Measurements from ENCODE around the gene RHOG.

Gene RHOG

GRCh38 chr11:3803726-3804495 lies 36.8 kb downstream of the RHOG start:
- H3K4me2 ChIP-seq (ENCODE audit: low read length, poor library complexity, severe bottlenecking): no peak overlapping the region
- peaks cover 2% of the 10 kb centered on the region for H3K79me1 ChIP-seq (replicated peaks; ENCODE audit: low read length, poor library complexity, severe bottlenecking)
- no peak overlapping the region for H3K18ac ChIP-seq (ENCODE audit: low read depth in 1 of 2, low read length in 2 of 2)
- no peaks in the 10 kb centered on the region for H3K36me3 ChIP-seq (ENCODE audit: control insufficient read depth in 1 of 2, insufficient read depth in 2 of 2, low read depth in 1 of 2, low read length in 2 of 2)
- H3K27ac ChIP-seq (ENCODE audit: low read length, poor library complexity, severe bottlenecking): peak overlapping the region; percentile 88
- H3K4ac ChIP-seq (ENCODE audit: low read depth in 1 of 2, low read length in 2 of 2): no peak overlapping the region
- H2BK12ac ChIP-seq (ENCODE audit: low read length in 2 of 2): no peak overlapping the region
- peak overlapping the region; percentile 80 for H4K8ac ChIP-seq (ENCODE audit: low read length)
- H3K23ac ChIP-seq (ENCODE audit: low read length in 2 of 2): no peak overlapping the region
- H3K9ac ChIP-seq (ENCODE audit: low read length): peak overlapping the region; percentile 21
- 63% methylated on average over 7 of the region's 11 CpGs for whole genome bisulfite sequencing
- H2BK120ac ChIP-seq (ENCODE audit: low read depth, low read length): no peak overlapping the region
- no peak overlapping the region for H4K91ac ChIP-seq (ENCODE audit: low read length)
- no peak overlapping the region for H2BK5ac ChIP-seq (ENCODE audit: low read depth, low read length, poor library complexity, severe bottlenecking)
- peaks cover 7% of the 10 kb centered on the region for H3K4me1 ChIP-seq (ENCODE audit: control insufficient read depth, insufficient read depth, low read depth, low read length)
- DNase-seq: peak; percentile 59
- H2BK15ac ChIP-seq (ENCODE audit: low read depth, poor library complexity, severe bottlenecking): no peak overlapping the region
- no peaks in the 10 kb centered on the region for H3K27me3 ChIP-seq (ENCODE audit: control insufficient read depth in 1 of 2, insufficient read depth in 1 of 2, low read length in 2 of 2)
- no peak overlapping the region for H3K14ac ChIP-seq (ENCODE audit: low read length in 2 of 2)
- H2AK5ac ChIP-seq (ENCODE audit: low read length, severe bottlenecking): no peak overlapping the region
- H3K9me3 ChIP-seq (ENCODE audit: control insufficient read depth, low read length): no peaks in the 10 kb centered on the region
- H3K4me3 ChIP-seq (ENCODE audit: insufficient read depth in 1 of 2, low read depth in 1 of 2, low read length in 2 of 2): no peak overlapping the region
- peak overlapping the region; percentile 18 for H2AFZ ChIP-seq (ENCODE audit: low read depth, low read length)

DNA sequence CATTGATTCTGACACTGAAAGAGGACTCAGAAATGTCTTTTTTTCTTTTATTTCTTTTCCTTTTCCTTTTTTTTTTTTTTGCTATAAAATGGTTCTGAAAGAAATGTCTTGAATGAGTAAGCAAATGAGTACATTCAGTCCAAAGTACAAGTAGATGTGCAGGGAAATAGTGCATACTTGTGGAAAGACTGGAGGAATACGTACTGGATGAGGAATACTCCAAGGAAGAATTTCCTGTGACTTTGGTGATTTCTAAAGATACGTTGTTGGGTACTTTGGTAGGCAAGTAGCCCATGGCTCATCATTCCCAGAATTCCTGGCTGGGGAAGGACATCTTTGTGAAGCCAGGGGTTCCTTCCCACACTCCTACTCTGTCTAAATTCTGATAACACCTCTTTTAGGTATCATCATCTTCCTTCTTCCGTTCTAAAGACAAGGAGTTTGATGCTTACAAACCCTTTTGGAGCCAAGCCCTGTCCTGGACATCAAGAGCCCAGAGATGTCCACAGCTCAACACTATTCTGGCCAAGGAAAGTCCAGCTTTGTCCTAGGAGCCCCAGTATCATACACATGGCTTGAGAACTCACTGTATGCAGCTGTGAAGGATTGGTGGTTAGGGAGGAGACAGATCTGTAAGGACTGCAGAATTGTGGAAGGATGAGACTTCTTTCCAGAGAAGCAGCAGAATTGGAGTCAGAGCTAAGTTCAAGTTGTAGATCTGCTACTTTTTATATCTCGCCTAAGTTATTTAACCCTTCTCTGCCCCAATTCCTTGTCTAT lies 38.6 kb downstream of the RHOG start:
- H2AFZ ChIP-seq (ENCODE audit: low read depth, low read length): peak overlapping the region; percentile 23
- no peak overlapping the region for H4K91ac ChIP-seq (ENCODE audit: low read length)
- no peak overlapping the region for H3K18ac ChIP-seq (ENCODE audit: low read depth in 1 of 2, low read length in 2 of 2)
- H3K14ac ChIP-seq (ENCODE audit: low read length in 2 of 2): no peak overlapping the region
- H2BK120ac ChIP-seq (ENCODE audit: low read depth, low read length): no peak overlapping the region
- H3K4me2 ChIP-seq (ENCODE audit: low read length, poor library complexity, severe bottlenecking): no peak overlapping the region
- no peaks in the 10 kb centered on the region for H3K27me3 ChIP-seq (ENCODE audit: control insufficient read depth in 1 of 2, insufficient read depth in 1 of 2, low read length in 2 of 2)
- H3K4me3 ChIP-seq (ENCODE audit: insufficient read depth in 1 of 2, low read depth in 1 of 2, low read length in 2 of 2): no peak overlapping the region
- peak overlapping the region; percentile 17 for H3K9ac ChIP-seq (ENCODE audit: low read length)
- 58% methylated on average over 3 of the region's 4 CpGs for WGBS
- peaks cover 5% of the 10 kb centered on the region for H3K4me1 ChIP-seq (ENCODE audit: control insufficient read depth, insufficient read depth, low read depth, low read length)
- H2AK5ac ChIP-seq (ENCODE audit: low read length, severe bottlenecking): peak overlapping the region; percentile 80
- no peaks in the 10 kb centered on the region for H3K36me3 ChIP-seq (ENCODE audit: control insufficient read depth in 1 of 2, insufficient read depth in 2 of 2, low read depth in 1 of 2, low read length in 2 of 2)
- H3K79me1 ChIP-seq (replicated peaks; ENCODE audit: low read length, poor library complexity, severe bottlenecking): peaks cover 3% of the 10 kb centered on the region
- no peaks in the 10 kb centered on the region for H3K9me3 ChIP-seq (ENCODE audit: control insufficient read depth, low read length)
- H4K8ac ChIP-seq (ENCODE audit: low read length): peak overlapping the region; percentile 45
- no peak overlapping the region for H3K23ac ChIP-seq (ENCODE audit: low read length in 2 of 2)
- H2BK5ac ChIP-seq (ENCODE audit: low read depth, low read length, poor library complexity, severe bottlenecking): no peak overlapping the region
- no peak overlapping the region for H2BK15ac ChIP-seq (ENCODE audit: low read depth, poor library complexity, severe bottlenecking)
- no peak overlapping the region for H3K4ac ChIP-seq (ENCODE audit: low read depth in 1 of 2, low read length in 2 of 2)
- no peak overlapping the region for H3K27ac ChIP-seq (ENCODE audit: low read length, poor library complexity, severe bottlenecking)
- H2BK12ac ChIP-seq (ENCODE audit: low read length in 2 of 2): peak overlapping the region in 1 of 2 experiments; percentile 38
- DNase-seq: peak; percentile 65

DNA sequence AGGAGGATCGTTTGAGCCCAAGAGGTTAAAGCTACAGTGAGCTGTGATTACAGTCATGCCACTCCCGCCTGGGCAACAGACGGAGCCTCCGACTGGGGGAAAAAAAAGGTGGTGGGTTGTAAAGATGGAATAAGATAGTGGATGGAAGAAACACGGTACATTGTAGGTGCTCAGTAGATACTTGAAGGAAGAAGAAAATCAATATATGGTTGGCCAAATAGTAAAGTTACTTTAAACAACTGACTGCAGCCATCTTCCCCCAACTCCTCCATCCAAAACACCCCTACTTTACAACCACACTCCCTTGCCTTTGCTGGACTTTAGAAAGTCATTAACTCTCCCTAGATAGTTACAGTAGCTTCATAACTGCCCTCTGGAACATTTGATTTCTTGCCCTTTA lies 40.9 kb downstream of the RHOG start:
- peak overlapping the region; percentile 26 for H2AK5ac ChIP-seq (ENCODE audit: low read length, severe bottlenecking)
- H4K8ac ChIP-seq (ENCODE audit: low read length): no peak overlapping the region
- no peak overlapping the region for H3K4me2 ChIP-seq (ENCODE audit: low read length, poor library complexity, severe bottlenecking)
- no peak overlapping the region for H2BK5ac ChIP-seq (ENCODE audit: low read depth, low read length, poor library complexity, severe bottlenecking)
- H3K4ac ChIP-seq (ENCODE audit: low read depth in 1 of 2, low read length in 2 of 2): no peak overlapping the region
- H3K4me3 ChIP-seq (ENCODE audit: insufficient read depth in 1 of 2, low read depth in 1 of 2, low read length in 2 of 2): no peak overlapping the region
- DNase-seq: no peak
- no peak overlapping the region for H2AFZ ChIP-seq (ENCODE audit: low read depth, low read length)
- WGBS: 93% methylated on average over 3 of the region's 5 CpGs
- no peak overlapping the region for H3K18ac ChIP-seq (ENCODE audit: low read depth in 1 of 2, low read length in 2 of 2)
- peaks cover 3% of the 10 kb centered on the region for H3K79me1 ChIP-seq (replicated peaks; ENCODE audit: low read length, poor library complexity, severe bottlenecking)
- H3K14ac ChIP-seq (ENCODE audit: low read length in 2 of 2): no peak overlapping the region
- H3K9me3 ChIP-seq (ENCODE audit: control insufficient read depth, low read length): no peaks in the 10 kb centered on the region
- H3K4me1 ChIP-seq (ENCODE audit: control insufficient read depth, insufficient read depth, low read depth, low read length): peaks cover 5% of the 10 kb centered on the region
- H2BK120ac ChIP-seq (ENCODE audit: low read depth, low read length): no peak overlapping the region
- H2BK12ac ChIP-seq (ENCODE audit: low read length in 2 of 2): no peak overlapping the region
- no peak overlapping the region for H3K27ac ChIP-seq (ENCODE audit: low read length, poor library complexity, severe bottlenecking)
- H3K36me3 ChIP-seq (ENCODE audit: control insufficient read depth in 1 of 2, insufficient read depth in 2 of 2, low read depth in 1 of 2, low read length in 2 of 2): no peaks in the 10 kb centered on the region
- H2BK15ac ChIP-seq (ENCODE audit: low read depth, poor library complexity, severe bottlenecking): no peak overlapping the region
- no peak overlapping the region for H4K91ac ChIP-seq (ENCODE audit: low read length)
- no peaks in the 10 kb centered on the region for H3K27me3 ChIP-seq (ENCODE audit: control insufficient read depth in 1 of 2, insufficient read depth in 1 of 2, low read length in 2 of 2)
- no peak overlapping the region for H3K9ac ChIP-seq (ENCODE audit: low read length)
- no peak overlapping the region for H3K23ac ChIP-seq (ENCODE audit: low read length in 2 of 2)

- Histone ChIP-seq H3K9ac (ENCODE audit: low read length) (no peak overlapping the region), H3K4me3 (ENCODE audit: insufficient read depth in 1 of 2, low read depth in 1 of 2, low read length in 2 of 2) (no peak overlapping the region), H2AFZ (ENCODE audit: low read depth, low read length) (no peak overlapping the region), H3K23ac (ENCODE audit: low read length in 2 of 2) (no peak overlapping the region), H3K27ac (ENCODE audit: low read length, poor library complexity, severe bottlenecking) (no peak overlapping the region), H3K9me3 (ENCODE audit: control insufficient read depth, low read length) (no peaks in the 10 kb centered on the region), H3K4ac (ENCODE audit: low read depth in 1 of 2, low read length in 2 of 2) (no peak overlapping the region), H2AK5ac (ENCODE audit: low read length, severe bottlenecking) (peak overlapping the region; percentile 58), H3K14ac (ENCODE audit: low read length in 2 of 2) (no peak overlapping the region), H2BK120ac (ENCODE audit: low read depth, low read length) (no peak overlapping the region), H3K18ac (ENCODE audit: low read depth in 1 of 2, low read length in 2 of 2) (no peak overlapping the region), H3K36me3 (ENCODE audit: control insufficient read depth in 1 of 2, insufficient read depth in 2 of 2, low read depth in 1 of 2, low read length in 2 of 2) (peaks cover 4 to 7% of the 10 kb centered on the region in 2 experiments), H4K8ac (ENCODE audit: low read length) (no peak overlapping the region), H4K91ac (ENCODE audit: low read length) (no peak overlapping the region), H2BK5ac (ENCODE audit: low read depth, low read length, poor library complexity, severe bottlenecking) (no peak overlapping the region), H3K4me1 (ENCODE audit: control insufficient read depth, insufficient read depth, low read depth, low read length) (peaks cover 6% of the 10 kb centered on the region), H2BK15ac (ENCODE audit: low read depth, poor library complexity, severe bottlenecking) (no peak overlapping the region), H2BK12ac (ENCODE audit: low read length in 2 of 2) (peak overlapping the region; percentile 21 to 39), H3K27me3 (ENCODE audit: control insufficient read depth in 1 of 2, insufficient read depth in 1 of 2, low read length in 2 of 2) (no peaks in the 10 kb centered on the region), H3K79me1 (replicated peaks; ENCODE audit: low read length, poor library complexity, severe bottlenecking) (peaks cover 3% of the 10 kb centered on the region), H3K4me2 (ENCODE audit: low read length, poor library complexity, severe bottlenecking) (no peak overlapping the region)
- 97% methylated on average over 8 of the region's 9 CpGs for WGBS
- no peak for DNase-seq
Measured at GRCh38 chr11:3799143-3799542, 41.6 kb downstream of the RHOG start.

Measured in mesenchymal stem cell (in vitro differentiated cells and primary cell).